AG04449 (cell line): ENCODE results near the gene PTMA.

Experiments
- CTCF ChIA-PET: fragments of 350-600 bp; formaldehyde crosslinking; extraction: SDS; loops from one replicate; lab custom pipeline; 2021; ENCODE audit warnings: antibody characterized with exemption; lab: Yijun Ruan, JAX
- POLR2A ChIA-PET: fragments of 400-600, 350-600 bp; formaldehyde crosslinking; extraction: SDS; loops from one replicate; lab custom pipeline; 2020; ENCODE audit warnings: antibody characterized with exemption, inconsistent platforms; lab: Yijun Ruan, JAX
- DNase-seq: peaks from one replicate; pipeline ENCODE4 v3.0.0-alpha.2; 2010; ENCODE audit warnings: low read depth, low spot score
- H3K4me3 ChIP-seq: 2 replicates; pipeline ENCODE4 v1.5.1; 2011; ENCODE audit warnings: low read depth, mild to moderate bottlenecking, control low read depth, low read length
- TF ChIP-seq, protein P1 (sequence below): IDR thresholded peaks from one replicate; pipeline ENCODE4 v1.5.1; 2011; ENCODE audit warnings: mild to moderate bottlenecking, moderate library complexity, low read length, control low read depth, inconsistent platforms; ENCODE audit not compliant: insufficient read depth; ENCODE audit errors: missing control alignments

Gene PTMA

DNA sequence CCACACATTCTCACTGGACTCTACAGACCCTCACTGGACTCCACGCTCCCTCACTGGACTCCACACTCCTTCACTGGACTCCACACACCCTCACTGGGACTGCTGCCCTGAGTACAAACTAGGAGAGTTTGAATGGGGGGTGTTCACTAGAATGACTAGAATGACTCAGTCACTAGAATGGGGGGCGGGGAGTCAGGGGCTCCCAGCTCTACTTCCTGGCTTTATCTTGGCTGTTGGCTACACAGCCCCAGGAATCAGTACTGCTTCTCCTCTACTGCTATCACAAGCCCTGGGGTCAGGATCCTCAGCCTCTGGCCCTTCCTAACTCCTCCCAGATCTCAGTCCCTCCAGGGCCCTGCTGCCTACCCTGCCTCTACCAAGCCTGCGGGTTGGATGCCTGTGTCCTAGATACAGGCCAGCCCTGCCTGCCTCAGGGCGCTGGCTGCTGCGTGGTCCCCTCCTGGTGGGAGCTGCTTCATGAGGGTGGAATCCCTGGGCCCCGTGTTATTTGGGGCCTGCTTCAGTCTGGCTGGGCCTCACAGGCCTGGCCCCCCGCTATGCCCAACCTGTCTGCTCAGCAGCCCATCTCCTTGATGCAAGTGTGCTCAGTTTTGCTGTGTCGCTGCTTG lies 7.8 kb downstream of the PTMA start:
- ChIA-PET CTCF (interaction anchor here (1.0 to 8.7 kb wide), 28 partner anchors 9 to 199 kb away, joined by 3 to 743 read pairs (median 11); no protein-coding TSS in a partner anchor), POLR2A (interaction anchor here (0.7 to 2.2 kb wide), 4 partner anchors 8 to 114 kb away, joined by 3 to 7 read pairs (median 4); partner anchors contain the start of gene PTMA)
- no peak overlapping the region for H3K4me3 ChIP-seq
- TF ChIP-seq, protein P1, sequence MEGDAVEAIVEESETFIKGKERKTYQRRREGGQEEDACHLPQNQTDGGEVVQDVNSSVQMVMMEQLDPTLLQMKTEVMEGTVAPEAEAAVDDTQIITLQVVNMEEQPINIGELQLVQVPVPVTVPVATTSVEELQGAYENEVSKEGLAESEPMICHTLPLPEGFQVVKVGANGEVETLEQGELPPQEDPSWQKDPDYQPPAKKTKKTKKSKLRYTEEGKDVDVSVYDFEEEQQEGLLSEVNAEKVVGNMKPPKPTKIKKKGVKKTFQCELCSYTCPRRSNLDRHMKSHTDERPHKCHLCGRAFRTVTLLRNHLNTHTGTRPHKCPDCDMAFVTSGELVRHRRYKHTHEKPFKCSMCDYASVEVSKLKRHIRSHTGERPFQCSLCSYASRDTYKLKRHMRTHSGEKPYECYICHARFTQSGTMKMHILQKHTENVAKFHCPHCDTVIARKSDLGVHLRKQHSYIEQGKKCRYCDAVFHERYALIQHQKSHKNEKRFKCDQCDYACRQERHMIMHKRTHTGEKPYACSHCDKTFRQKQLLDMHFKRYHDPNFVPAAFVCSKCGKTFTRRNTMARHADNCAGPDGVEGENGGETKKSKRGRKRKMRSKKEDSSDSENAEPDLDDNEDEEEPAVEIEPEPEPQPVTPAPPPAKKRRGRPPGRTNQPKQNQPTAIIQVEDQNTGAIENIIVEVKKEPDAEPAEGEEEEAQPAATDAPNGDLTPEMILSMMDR: no peak
- no peak for DNase-seq

DNA sequence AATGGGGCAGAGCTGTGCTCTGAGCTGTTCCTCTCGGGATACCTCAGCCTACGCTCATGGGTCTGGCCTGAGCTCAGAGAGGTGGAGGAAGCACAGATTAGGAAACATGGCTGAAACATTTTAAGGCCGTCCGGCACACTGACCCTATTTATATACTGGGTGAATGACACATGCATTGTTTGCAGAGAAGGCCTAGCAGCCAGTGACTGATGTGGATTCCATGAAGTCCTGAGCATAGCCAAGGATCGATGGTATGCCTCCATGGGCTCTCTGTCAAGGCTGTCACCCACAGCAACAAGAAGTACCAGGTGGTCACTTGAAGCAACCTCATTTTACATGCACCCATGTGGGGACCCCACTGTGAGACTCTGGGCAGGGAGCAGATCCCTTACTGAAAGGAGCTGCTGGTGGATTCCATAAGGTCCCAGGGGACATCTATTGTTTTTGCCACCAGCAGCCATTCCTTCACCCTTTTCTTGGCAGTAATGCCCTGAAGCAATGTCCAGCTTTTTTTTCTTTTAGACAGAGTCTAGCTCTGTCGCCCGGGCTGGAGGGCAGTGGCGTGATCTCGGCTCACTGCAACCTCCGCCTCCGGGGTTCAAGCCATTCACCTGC lies 8.4 kb downstream of the PTMA start:
- TF ChIP-seq, protein P1: no peak
- no peak for DNase-seq
- CTCF ChIA-PET: interaction anchor here (1.1 to 8.7 kb wide), 16 partner anchors 8 to 116 kb away, joined by 3 to 743 read pairs (median 25); no protein-coding TSS in a partner anchor
- POLR2A ChIA-PET: interaction anchor here (1.3 kb wide), 1 partner anchor 9 kb away, joined by 5 read pairs; the partner anchor contains the start of gene PTMA
- no peak overlapping the region for H3K4me3 ChIP-seq

- ChIA-PET POLR2A (interaction anchor here (1.3 kb wide), 1 partner anchor 9 kb away, joined by 5 read pairs; the partner anchor contains the start of gene PTMA), CTCF (interaction anchor here (1.4 to 8.7 kb wide), 10 partner anchors 7 to 116 kb away, joined by 5 to 743 read pairs (median 38); no protein-coding TSS in a partner anchor)
- TF ChIP-seq, protein P1: no peak
- H3K4me3 ChIP-seq: no peak overlapping the region
- DNase-seq: no peak
Measured at GRCh38 chr2:231717281-231718171, 9.2 kb downstream of the PTMA start.

DNA sequence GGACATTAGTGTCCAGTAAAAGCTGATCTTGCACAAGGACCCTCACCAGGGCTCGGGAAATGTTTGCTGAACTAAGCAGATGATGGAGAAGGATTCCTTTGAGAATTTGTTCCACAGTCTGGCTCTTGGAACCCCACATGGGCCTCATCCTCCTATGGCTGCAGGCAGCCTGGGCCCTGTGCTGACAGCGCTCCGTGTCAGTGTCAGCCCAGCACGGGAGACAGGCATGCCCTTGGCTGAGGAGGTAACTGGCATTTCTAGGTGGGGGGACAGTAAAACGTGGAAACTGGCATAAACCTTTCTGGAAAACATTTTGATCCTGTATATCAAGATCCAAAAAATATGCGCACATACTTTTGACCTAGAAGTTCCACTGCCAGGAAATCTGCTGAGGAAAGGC lies 10.5 kb downstream of the PTMA start:
- no peak for DNase-seq
- ChIA-PET POLR2A (no interaction called here), CTCF (interaction anchor here (0.9 to 8.7 kb wide), 5 partner anchors 10 to 108 kb away, joined by 3 to 743 read pairs (median 111); partner anchors contain the start of gene PTMA)
- TF ChIP-seq, protein P1: no peak
- H3K4me3 ChIP-seq: no peak overlapping the region

DNA sequence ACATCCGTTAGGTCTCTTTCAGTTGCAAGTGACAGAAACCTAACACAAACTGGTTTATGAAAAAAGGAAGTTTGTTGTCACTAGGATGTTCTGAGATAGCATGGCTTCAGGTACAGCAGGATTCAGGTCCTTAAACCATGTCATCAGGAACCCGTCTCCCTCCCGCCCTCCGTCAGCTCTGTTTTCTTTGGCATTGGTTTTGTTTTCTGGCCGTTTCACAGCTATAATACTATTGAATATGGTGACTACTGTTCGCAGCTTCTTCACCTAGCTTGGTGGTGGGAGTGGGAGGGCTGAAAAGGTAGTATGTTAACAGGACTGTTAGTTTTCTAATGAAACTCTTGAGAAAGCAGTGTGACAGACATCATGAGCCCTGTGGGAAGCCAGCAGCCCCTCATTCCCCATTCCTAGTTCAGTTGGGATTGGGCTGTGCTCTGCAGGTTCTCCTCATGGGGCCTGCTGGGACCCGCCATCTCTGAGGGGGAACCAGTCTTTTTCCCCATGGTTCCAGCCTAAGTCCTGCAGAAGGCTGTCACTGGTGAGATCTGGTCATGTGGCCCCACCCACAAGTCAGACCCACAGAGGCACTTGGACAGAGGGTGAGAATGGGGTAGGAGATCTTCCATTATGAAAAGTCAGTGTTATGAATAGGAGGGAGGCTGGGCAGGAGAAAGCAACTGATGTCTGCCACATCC lies 12.1 kb downstream of the PTMA start:
- CTCF ChIA-PET: interaction anchor here (0.6 kb wide), 1 partner anchor 11 kb away, joined by 3 read pairs; no protein-coding TSS in a partner anchor
- TF ChIP-seq, protein P1: no peak
- POLR2A ChIA-PET: no interaction called here
- DNase-seq: no peak
- no peak overlapping the region for H3K4me3 ChIP-seq
